HL-60 (cell line): Measurements from ENCODE around the gene ITPRID1.

Experiments used
- CTCF ChIP-seq: IDR thresholded peaks from one replicate; pipeline ENCODE4 v1.5.1; 2011; ENCODE audit warnings: low read length, control low read depth, inconsistent platforms; ENCODE audit not compliant: insufficient read depth
- POLR2AphosphoS5 ChIP-seq: IDR thresholded peaks from 2 replicates; pipeline ENCODE4 v1.6.1; 2012; ENCODE audit warnings: low read depth

- no peak for TF ChIP-seq CTCF
- no peak for TF ChIP-seq POLR2AphosphoS5
These were observed 81.5 kb downstream of the ITPRID1 start for GRCh38 chr7:31595390-31595789.
